ENCODE data around the gene KCNA2. TPM values are rescaled to one million over a fixed set of nuclear protein-coding genes. Genes with fewer than 3 reads are reported as not detected.

Gene KCNA2
- total and polyA plus RNA-seq, 2 of the 4 experiments (the other 2 are of a cell fraction): not detected

DNA sequence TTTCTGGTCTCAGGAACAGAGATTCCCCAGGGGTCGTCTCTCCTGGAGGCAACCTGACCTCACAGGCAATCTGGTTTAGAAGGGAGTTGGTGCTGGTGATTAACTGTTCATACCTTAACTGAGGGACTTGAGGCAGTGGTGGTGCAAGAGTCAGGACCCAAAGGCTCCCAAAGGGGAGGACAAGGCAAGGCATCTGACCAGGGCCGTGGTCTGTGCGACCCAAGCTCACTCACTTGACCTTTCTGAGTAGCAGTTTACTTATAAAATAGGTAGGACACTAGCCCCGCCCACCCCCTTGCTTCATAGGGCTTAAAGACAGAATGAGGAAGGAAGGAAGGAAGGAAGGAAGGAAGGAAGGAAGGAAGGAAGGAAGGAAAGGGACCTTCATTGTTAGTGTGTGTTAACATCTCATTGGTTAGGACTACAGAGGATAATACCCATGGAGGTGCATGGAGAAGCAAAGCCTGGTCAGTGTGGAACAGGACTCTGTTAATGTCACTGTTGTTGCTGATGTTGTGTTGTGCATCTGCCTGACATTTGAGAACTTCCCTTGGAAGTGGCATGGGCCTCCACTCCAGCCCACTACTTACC, 4.6 kb upstream of the KCNA2 start:
- DNase-seq (no peak), ATAC-seq (ENCODE audit: low read depth) (no peak)
- Histone ChIP-seq H4K91ac (ENCODE audit: insufficient read depth, low read depth, low read length) (no peak overlapping the region), H3K4me3 (ENCODE audit: insufficient read depth, low read depth, low read length) (no peak overlapping the region), H3K9me3 (ENCODE audit: control insufficient read depth, insufficient read depth, low read length) (no peaks in the 10 kb centered on the region), H2BK20ac (ENCODE audit: low read depth, low read length) (no peak overlapping the region), H3K14ac (replicated peaks; ENCODE audit: low read depth, low read length) (no peak overlapping the region), H2AFZ (replicated peaks; ENCODE audit: low read length, poor library complexity) (no peak overlapping the region), H3K4me1 (ENCODE audit: control insufficient read depth, insufficient read depth, low read length) (no peaks in the 10 kb centered on the region; the same call in 1 of the 2 replicates), H4K5ac (ENCODE audit: low read depth, low read length) (no peak overlapping the region), H2BK120ac (ENCODE audit: low read depth, low read length) (no peak overlapping the region), H3K23ac (ENCODE audit: low read depth, low read length) (no peak overlapping the region), H3K9ac (ENCODE audit: low read depth, low read length) (no peak overlapping the region), H3K9me1 (ENCODE audit: insufficient read depth, low read length) (no peaks in the 10 kb centered on the region), H3K56ac (ENCODE audit: extremely low read depth, insufficient read depth, low read length) (no peak overlapping the region), H3K27me3 (ENCODE audit: control insufficient read depth, insufficient read depth, low read length) (peaks cover 62% of the 10 kb centered on the region), H3K4me2 (ENCODE audit: low read depth, low read length) (no peak overlapping the region), H2AK5ac (ENCODE audit: low read depth, low read length) (no peak overlapping the region), H2BK15ac (ENCODE audit: low read depth, low read length) (no peak overlapping the region), H2AK9ac (replicated peaks; ENCODE audit: low read depth, low read length, poor library complexity) (no peak overlapping the region), H2BK5ac (ENCODE audit: low read depth, low read length, poor library complexity, severe bottlenecking) (no peak overlapping the region), H3K27ac (ENCODE audit: insufficient read depth, low read length) (no peak overlapping the region), H3K79me1 (ENCODE audit: low read depth in 1 of 2, low read length in 2 of 2) (no peaks in the 10 kb centered on the region), H3K36me3 (ENCODE audit: control insufficient read depth, insufficient read depth, low read length) (no peaks in the 10 kb centered on the region), H4K8ac (ENCODE audit: low read depth in 2 of 2, low read length in 2 of 2) (no peak overlapping the region), H3K4ac (ENCODE audit: low read depth, low read length) (no peak overlapping the region), H3K18ac (ENCODE audit: low read depth, low read length) (no peak overlapping the region), H4K20me1 (ENCODE audit: insufficient read depth, low read length) (no peaks in the 10 kb centered on the region; the same call in 1 of the 2 replicates)
- TF ChIP-seq BHLHE40 (IDR thresholded peaks at IDR 0.05; ENCODE audit: low read depth, low read length) (no peak), SMC3 (IDR thresholded peaks at IDR 0.05; ENCODE audit: low read depth, low read length) (no peak), CEBPB (IDR thresholded peaks at IDR 0.05; ENCODE audit: low read depth, low read length) (no peak), CHD1 (IDR thresholded peaks at IDR 0.05; ENCODE audit: low read depth, low read length) (no peak), RCOR1 (IDR thresholded peaks at IDR 0.05; ENCODE audit: insufficient replicate concordance, low read length) (no peak), POLR2A (IDR thresholded peaks at IDR 0.05; ENCODE audit: low read depth, low read length) (no peak), FOS (IDR thresholded peaks at IDR 0.05; ENCODE audit: low read depth, low read length) (no peak)
- TF ChIP-seq, protein P1, sequence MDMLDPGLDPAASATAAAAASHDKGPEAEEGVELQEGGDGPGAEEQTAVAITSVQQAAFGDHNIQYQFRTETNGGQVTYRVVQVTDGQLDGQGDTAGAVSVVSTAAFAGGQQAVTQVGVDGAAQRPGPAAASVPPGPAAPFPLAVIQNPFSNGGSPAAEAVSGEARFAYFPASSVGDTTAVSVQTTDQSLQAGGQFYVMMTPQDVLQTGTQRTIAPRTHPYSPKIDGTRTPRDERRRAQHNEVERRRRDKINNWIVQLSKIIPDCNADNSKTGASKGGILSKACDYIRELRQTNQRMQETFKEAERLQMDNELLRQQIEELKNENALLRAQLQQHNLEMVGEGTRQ (IDR thresholded peaks at IDR 0.05; ENCODE audit: low read depth, low read length): no peak
- TF ChIP-seq, protein P2, sequence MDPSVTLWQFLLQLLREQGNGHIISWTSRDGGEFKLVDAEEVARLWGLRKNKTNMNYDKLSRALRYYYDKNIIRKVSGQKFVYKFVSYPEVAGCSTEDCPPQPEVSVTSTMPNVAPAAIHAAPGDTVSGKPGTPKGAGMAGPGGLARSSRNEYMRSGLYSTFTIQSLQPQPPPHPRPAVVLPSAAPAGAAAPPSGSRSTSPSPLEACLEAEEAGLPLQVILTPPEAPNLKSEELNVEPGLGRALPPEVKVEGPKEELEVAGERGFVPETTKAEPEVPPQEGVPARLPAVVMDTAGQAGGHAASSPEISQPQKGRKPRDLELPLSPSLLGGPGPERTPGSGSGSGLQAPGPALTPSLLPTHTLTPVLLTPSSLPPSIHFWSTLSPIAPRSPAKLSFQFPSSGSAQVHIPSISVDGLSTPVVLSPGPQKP (IDR thresholded peaks at IDR 0.05; ENCODE audit: borderline replicate concordance, low read depth, low read length): no peak
- TF ChIP-seq, protein P3, sequence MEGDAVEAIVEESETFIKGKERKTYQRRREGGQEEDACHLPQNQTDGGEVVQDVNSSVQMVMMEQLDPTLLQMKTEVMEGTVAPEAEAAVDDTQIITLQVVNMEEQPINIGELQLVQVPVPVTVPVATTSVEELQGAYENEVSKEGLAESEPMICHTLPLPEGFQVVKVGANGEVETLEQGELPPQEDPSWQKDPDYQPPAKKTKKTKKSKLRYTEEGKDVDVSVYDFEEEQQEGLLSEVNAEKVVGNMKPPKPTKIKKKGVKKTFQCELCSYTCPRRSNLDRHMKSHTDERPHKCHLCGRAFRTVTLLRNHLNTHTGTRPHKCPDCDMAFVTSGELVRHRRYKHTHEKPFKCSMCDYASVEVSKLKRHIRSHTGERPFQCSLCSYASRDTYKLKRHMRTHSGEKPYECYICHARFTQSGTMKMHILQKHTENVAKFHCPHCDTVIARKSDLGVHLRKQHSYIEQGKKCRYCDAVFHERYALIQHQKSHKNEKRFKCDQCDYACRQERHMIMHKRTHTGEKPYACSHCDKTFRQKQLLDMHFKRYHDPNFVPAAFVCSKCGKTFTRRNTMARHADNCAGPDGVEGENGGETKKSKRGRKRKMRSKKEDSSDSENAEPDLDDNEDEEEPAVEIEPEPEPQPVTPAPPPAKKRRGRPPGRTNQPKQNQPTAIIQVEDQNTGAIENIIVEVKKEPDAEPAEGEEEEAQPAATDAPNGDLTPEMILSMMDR (conservative IDR thresholded peaks at IDR 0.05; ENCODE audit: low read depth, low read length): no peak
- ChIA-PET POLR2A (ENCODE audit: unreplicated experiment) (no interaction called here), CTCF (no interaction called here)
- intact Hi-C loops (cut with micrococcal nuclease): no loop called here
- dilution Hi-C loops (cut with HindIII; ENCODE audit: low sequenced_read_pairs, unreplicated experiment): no loop called here
- in situ Hi-C loops (cut with MboI; ENCODE audit: low sequenced_read_pairs): no loop called here
- WGBS, 2 experiments (ENCODE audit: extremely low coverage in 2 of 2, insufficient read length in 1 of 2): no CpG with 5 or more reads among the region's 4 CpGs
- BruUV-seq (replicated peaks): no TSS peak

Data from IMR-90 (cell line).